ENCODE results near the gene RTRAF. TPM values are rescaled to one million over a fixed set of nuclear protein-coding genes. Genes with fewer than 3 reads are reported as not detected.

The RTRAF gene
- total and polyA plus RNA-seq, 9 of the 15 experiments (the other 6 are each of a cell fraction or from before 2014, with no cell fraction given), result 126 to 204 (median 155) TPM

DNA sequence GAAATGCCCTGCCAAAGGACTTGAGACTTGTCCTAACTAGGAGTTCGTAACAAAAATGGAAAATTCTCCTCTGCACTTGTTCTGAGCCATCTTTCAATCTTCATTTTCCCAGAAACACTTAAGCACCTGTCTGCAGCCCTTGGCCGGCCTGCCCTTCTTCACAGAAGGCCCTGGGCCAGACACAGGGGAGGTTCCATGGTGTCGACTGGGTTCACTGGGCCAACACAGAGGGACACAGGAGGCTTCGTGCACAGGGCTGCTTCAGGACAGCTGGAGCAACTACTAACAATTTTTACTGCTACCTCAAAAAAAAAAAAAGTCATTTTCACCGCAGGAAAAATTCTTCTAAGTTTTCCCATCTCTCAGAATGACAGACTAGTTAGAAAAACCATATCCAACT is 59.9 kb downstream of the RTRAF start:
- intact Hi-C loops (cut with micrococcal nuclease) (no loop called here), in situ Hi-C loops (cut with MboI) (no loop called here)
- H3K79me2 ChIP-seq (ENCODE audit: control insufficient read depth, insufficient read depth, low read length), result no peaks in the 10 kb centered on the region
- no peak overlapping the region for H3K27ac ChIP-seq (ENCODE audit: extremely low read depth, low read depth, low read length)
- H3K27me3 ChIP-seq (ENCODE audit: control insufficient read depth in 2 of 2, insufficient read depth in 2 of 2, low read length in 2 of 2), result peaks cover 9 to 15% of the 10 kb centered on the region in 2 experiments; a peak in 4 of 5 replicates
- H3K9me3 ChIP-seq (replicated peaks; ENCODE audit: control insufficient read depth, insufficient read depth, low read depth, low read length), result no peaks in the 10 kb centered on the region
- H2AFZ ChIP-seq (ENCODE audit: low read depth, low read length), result no peak overlapping the region
- no peak for DNase-seq (ENCODE audit: extremely low read depth in 1 of 4, low spot score in 3 of 4)
- ChIA-PET CTCF (ENCODE audit: low intra/inter-chr PET ratio) (no interaction called here), POLR2A (no interaction called here)
- no peaks in the 10 kb centered on the region for H4K20me1 ChIP-seq (replicated peaks; ENCODE audit: control insufficient read depth, insufficient read depth, low read length)
- TF ChIP-seq PPARD (CRISPR knock-in tag; IDR thresholded peaks at IDR 0.05), result no peak
- no TSS peak for BruUV-seq (replicated peaks)
- H3K4me3 ChIP-seq, result no peak overlapping the region
- no peaks in the 10 kb centered on the region for H3K36me3 ChIP-seq (ENCODE audit: control insufficient read depth, insufficient read depth, low read length)
- ATAC-seq, result no peak
- no peaks in the 10 kb centered on the region for H3K9me1 ChIP-seq (ENCODE audit: control insufficient read depth, insufficient read depth, low read length)
- FAIRE-seq, result no peak
- WGBS (ENCODE audit: insufficient coverage, low coverage, missing lambda C conversion rate), result 3% methylated on average over 5 of the region's 5 CpGs
- no peak overlapping the region for H3K4me2 ChIP-seq (ENCODE audit: insufficient read depth, low read length)
- no peaks in the 10 kb centered on the region for H3K4me1 ChIP-seq (replicated peaks in 1 of 2; ENCODE audit: control insufficient read depth in 2 of 2, insufficient read depth in 2 of 2, low read length in 2 of 2)
- H3K9ac ChIP-seq (ENCODE audit: insufficient read depth in 1 of 2, low read depth in 2 of 2, low read length in 2 of 2), result no peak overlapping the region

GRCh38 chr14:52049721-52050588 is 60.6 kb downstream of the RTRAF start:
- ChIA-PET CTCF (ENCODE audit: low intra/inter-chr PET ratio) (no interaction called here), POLR2A (no interaction called here)
- H3K4me3 ChIP-seq, result no peak overlapping the region
- FAIRE-seq (no peak), DNase-seq (ENCODE audit: extremely low read depth in 1 of 4, low spot score in 3 of 4) (no peak), ATAC-seq (no peak)
- intact Hi-C loops (cut with micrococcal nuclease), result no loop called here
- peaks cover 9% of the 10 kb centered on the region in 2 experiments; a peak in 4 of 5 replicates for H3K27me3 ChIP-seq (ENCODE audit: control insufficient read depth in 2 of 2, insufficient read depth in 2 of 2, low read length in 2 of 2)
- no peaks in the 10 kb centered on the region for H3K36me3 ChIP-seq (ENCODE audit: control insufficient read depth, insufficient read depth, low read length)
- no TSS peak for BruUV-seq (replicated peaks)
- H3K9me1 ChIP-seq (ENCODE audit: control insufficient read depth, insufficient read depth, low read length), result no peaks in the 10 kb centered on the region
- 0% methylated on average over 6 of the region's 6 CpGs for WGBS (ENCODE audit: insufficient coverage, low coverage, missing lambda C conversion rate)
- no peaks in the 10 kb centered on the region for H4K20me1 ChIP-seq (replicated peaks; ENCODE audit: control insufficient read depth, insufficient read depth, low read length)
- no peaks in the 10 kb centered on the region for H3K4me1 ChIP-seq (replicated peaks in 1 of 2; ENCODE audit: control insufficient read depth in 2 of 2, insufficient read depth in 2 of 2, low read length in 2 of 2)
- no peak overlapping the region for H3K27ac ChIP-seq (ENCODE audit: extremely low read depth, low read depth, low read length)
- in situ Hi-C loops (cut with MboI), result no loop called here
- no peaks in the 10 kb centered on the region for H3K79me2 ChIP-seq (ENCODE audit: control insufficient read depth, insufficient read depth, low read length)
- no peaks in the 10 kb centered on the region for H3K9me3 ChIP-seq (replicated peaks; ENCODE audit: control insufficient read depth, insufficient read depth, low read depth, low read length)
- no peak overlapping the region for H3K4me2 ChIP-seq (ENCODE audit: insufficient read depth, low read length)
- no peak overlapping the region for H2AFZ ChIP-seq (ENCODE audit: low read depth, low read length)
- no peak overlapping the region for H3K9ac ChIP-seq (ENCODE audit: insufficient read depth in 1 of 2, low read depth in 2 of 2, low read length in 2 of 2)
- TF ChIP-seq FOXJ2 (tag; IDR thresholded peaks at IDR 0.05), result no peak
- TF ChIP-seq RFX7 (CRISPR knock-in tag; IDR thresholded peaks at IDR 0.05), result no peak
- no peak for TF ChIP-seq TSC22D4 (tag; IDR thresholded peaks at IDR 0.05)
- no peak for TF ChIP-seq ZBTB7A (IDR thresholded peaks at IDR 0.05; ENCODE audit: borderline replicate concordance, control insufficient read depth, low read depth, low read length)
- TF ChIP-seq MEIS2 (IDR thresholded peaks at IDR 0.05; ENCODE audit: partially characterized antibody), result no peak

All from K562 (cell line).